ENCODE measurements around the gene ULK4. TPM values are rescaled to one million over a fixed set of nuclear protein-coding genes. Genes with fewer than 3 reads are reported as not detected.

The ULK4 gene
- total RNA-seq, 1 experiment from 2014 or later, result 6.3 TPM

DNA sequence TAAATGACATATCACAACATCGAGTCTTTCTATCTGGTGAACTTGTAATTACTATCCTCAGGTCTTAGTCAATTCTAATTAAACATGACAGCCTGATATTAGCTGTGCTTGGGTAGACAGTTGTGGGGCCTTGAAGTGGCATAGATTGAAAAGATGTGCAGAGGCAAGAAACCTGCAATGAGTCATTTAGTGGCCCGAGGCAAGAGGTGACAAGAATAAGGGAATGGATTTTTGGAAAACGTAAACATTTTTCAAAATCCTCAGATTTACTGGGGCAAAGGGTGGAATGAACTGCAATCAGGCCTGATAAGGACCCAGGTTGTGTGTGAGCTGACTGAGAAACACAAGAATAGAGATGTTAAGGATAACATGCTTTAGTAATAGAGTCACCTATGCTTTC, 29.5 kb upstream of the ULK4 start:
- no peaks in the 10 kb centered on the region for H3K9me2 ChIP-seq (ENCODE audit: insufficient read depth)
- no TSS peak for BruUV-seq (replicated peaks)
- H3K36me3 ChIP-seq (ENCODE audit: control insufficient read depth in 1 of 2, insufficient read depth in 2 of 2, low read length in 2 of 2), result no peaks in the 10 kb centered on the region
- H4K20me1 ChIP-seq (ENCODE audit: insufficient read depth), result no peaks in the 10 kb centered on the region
- H3K4me1 ChIP-seq (ENCODE audit: control insufficient read depth in 1 of 2, insufficient read depth in 2 of 2, low read length in 2 of 2), result no peaks in the 10 kb centered on the region
- RAD21 ChIA-PET (ENCODE audit: low non-redundant PET in 1 of 2, low total read pairs in 2 of 2, uncharacterized antibody in 2 of 2, unreplicated experiment in 2 of 2), result no interaction called here
- intact Hi-C loops (cut with micrococcal nuclease), result no loop called here
- POLR2A ChIA-PET, result no interaction called here
- TF ChIP-seq CBX3 (IDR thresholded peaks at IDR 0.05; ENCODE audit: low read depth) (no peak), EGR1 (IDR thresholded peaks at IDR 0.05; ENCODE audit: low read depth) (no peak), JUND (IDR thresholded peaks at IDR 0.05) (no peak), POLR2A (IDR thresholded peaks at IDR 0.05; ENCODE audit: borderline replicate concordance, extremely low read depth, insufficient read depth, insufficient read length) (no peak), SP1 (IDR thresholded peaks at IDR 0.05; ENCODE audit: low read depth) (no peak), YY1 (IDR thresholded peaks at IDR 0.05; ENCODE audit: extremely low read depth, insufficient replicate concordance, low read depth, low read length) (no peak), ZNF274 (IDR thresholded peaks at IDR 0.05; ENCODE audit: low read depth, low read length) (no peak), RAD21 (IDR thresholded peaks at IDR 0.05; ENCODE audit: low read depth) (no peak), SIN3A (IDR thresholded peaks at IDR 0.05; ENCODE audit: low read depth) (no peak), ZFX (IDR thresholded peaks at IDR 0.05) (no peak), POLR2AphosphoS5 (IDR thresholded peaks at IDR 0.05; ENCODE audit: low read depth, low read length) (no peak)
- TF ChIP-seq, protein P1, sequence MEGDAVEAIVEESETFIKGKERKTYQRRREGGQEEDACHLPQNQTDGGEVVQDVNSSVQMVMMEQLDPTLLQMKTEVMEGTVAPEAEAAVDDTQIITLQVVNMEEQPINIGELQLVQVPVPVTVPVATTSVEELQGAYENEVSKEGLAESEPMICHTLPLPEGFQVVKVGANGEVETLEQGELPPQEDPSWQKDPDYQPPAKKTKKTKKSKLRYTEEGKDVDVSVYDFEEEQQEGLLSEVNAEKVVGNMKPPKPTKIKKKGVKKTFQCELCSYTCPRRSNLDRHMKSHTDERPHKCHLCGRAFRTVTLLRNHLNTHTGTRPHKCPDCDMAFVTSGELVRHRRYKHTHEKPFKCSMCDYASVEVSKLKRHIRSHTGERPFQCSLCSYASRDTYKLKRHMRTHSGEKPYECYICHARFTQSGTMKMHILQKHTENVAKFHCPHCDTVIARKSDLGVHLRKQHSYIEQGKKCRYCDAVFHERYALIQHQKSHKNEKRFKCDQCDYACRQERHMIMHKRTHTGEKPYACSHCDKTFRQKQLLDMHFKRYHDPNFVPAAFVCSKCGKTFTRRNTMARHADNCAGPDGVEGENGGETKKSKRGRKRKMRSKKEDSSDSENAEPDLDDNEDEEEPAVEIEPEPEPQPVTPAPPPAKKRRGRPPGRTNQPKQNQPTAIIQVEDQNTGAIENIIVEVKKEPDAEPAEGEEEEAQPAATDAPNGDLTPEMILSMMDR (IDR thresholded peaks at IDR 0.05 in 2 of 3, conservative IDR thresholded peaks at IDR 0.05 in 1 of 3; ENCODE audit: borderline replicate concordance in 1 of 3, insufficient read depth in 1 of 3, low read depth in 2 of 3, low read length in 2 of 3), result no peak
- no peak overlapping the region for H3K27ac ChIP-seq (ENCODE audit: low read depth, low read length)
- H3K79me2 ChIP-seq (ENCODE audit: insufficient read depth, low read length), result no peaks in the 10 kb centered on the region
- H2AFZ ChIP-seq (ENCODE audit: low read depth, low read length, poor library complexity, severe bottlenecking), result no peak overlapping the region
- ATAC-seq (no peak), DNase-seq (ENCODE audit: low read depth, low spot score) (no peak)
- no peaks in the 10 kb centered on the region for H3K9me3 ChIP-seq (ENCODE audit: control insufficient read depth in 1 of 2, insufficient read depth in 1 of 2, low read depth in 1 of 2, low read length in 2 of 2)
- H3K9ac ChIP-seq (ENCODE audit: low read length), result no peak overlapping the region
- H3K27me3 ChIP-seq (ENCODE audit: insufficient read depth, low read length), result no peaks in the 10 kb centered on the region
- CTCF ChIA-PET, result no interaction called here
- no peak overlapping the region for H3K4me3 ChIP-seq (replicated peaks in 1 of 2; ENCODE audit: low read depth in 1 of 2, low read length in 2 of 2)
- no peak overlapping the region for H3K4me2 ChIP-seq (ENCODE audit: low read length)
